Astrocyte (in vitro differentiated cells and primary cell): ENCODE measurements around the gene FAM240B. TPM values are rescaled to one million over a fixed set of nuclear protein-coding genes. Genes with fewer than 3 reads are reported as not detected.
A peak's percentile ranks its signal among the peaks of the same experiment; 100 is the strongest.

Experiments used
- DNase-seq: peaks from one replicate; pipeline ENCODE4 v3.0.0-alpha.2; 2010; ENCODE audit warnings: low read depth
- FAIRE-seq: peaks from 2 replicates; lab custom pipeline; 2011; peaks lifted over from hg19 to GRCh38; lab: Jason Lieb, UNC
- H2AFZ ChIP-seq: 2 replicates; pipeline ENCODE4 v1.6.0; 2012; ENCODE audit warnings: low read depth, low read length, inconsistent platforms
- H3K27ac ChIP-seq: 2 replicates; pipeline ENCODE4 v1.5.1; 2011; ENCODE audit warnings: low read depth, low read length, inconsistent platforms
- H3K27me3 ChIP-seq: 2 replicates; pipeline ENCODE4 v1.6.0; 2011; ENCODE audit warnings: low read length, inconsistent platforms; ENCODE audit not compliant: insufficient read depth
- H3K36me3 ChIP-seq: 2 replicates; pipeline ENCODE4 v1.5.1; 2011; ENCODE audit warnings: low read length, inconsistent platforms; ENCODE audit not compliant: insufficient read depth
- H3K4me1 ChIP-seq: 2 replicates; pipeline ENCODE4 v1.5.1; 2011; ENCODE audit warnings: low read length, inconsistent platforms; ENCODE audit not compliant: insufficient read depth
- H3K4me2 ChIP-seq: 2 replicates; pipeline ENCODE4 v1.6.0; 2012; ENCODE audit warnings: low read length, inconsistent platforms
- H3K4me3 ChIP-seq: 2 replicates; pipeline ENCODE4 v1.5.1; 2011; ENCODE audit warnings: low read depth, mild to moderate bottlenecking, low read length, inconsistent platforms; ENCODE audit not compliant: insufficient read depth
- H3K79me2 ChIP-seq: 2 replicates; pipeline ENCODE4 v1.6.0; 2012; ENCODE audit warnings: mild to moderate bottlenecking, low read length, inconsistent platforms; ENCODE audit not compliant: insufficient read depth
- H3K9ac ChIP-seq: 2 replicates; pipeline ENCODE4 v1.6.0; 2012; ENCODE audit warnings: mild to moderate bottlenecking, low read length, inconsistent platforms
- H3K9me3 ChIP-seq: 2 replicates; pipeline ENCODE4 v1.5.1; 2012; ENCODE audit warnings: low read depth, mild to moderate bottlenecking, low read length, inconsistent platforms; ENCODE audit not compliant: insufficient read depth
- H4K20me1 ChIP-seq: 2 replicates; pipeline ENCODE4 v1.6.0; 2012; ENCODE audit warnings: low read length, inconsistent platforms; ENCODE audit not compliant: insufficient read depth
- H3K27ac Mint-ChIP-seq: one replicate; pipeline ENCODE4 v1.8.0; 2021; ENCODE audit warnings: mild to moderate bottlenecking, mixed read lengths; ENCODE audit not compliant: unreplicated experiment
- H3K27me3 Mint-ChIP-seq: one replicate; pipeline ENCODE4 v1.8.0; 2021; ENCODE audit warnings: low read depth, mixed read lengths; ENCODE audit not compliant: unreplicated experiment
- H3K36me3 Mint-ChIP-seq: one replicate; pipeline ENCODE4 v1.8.0; 2021; ENCODE audit warnings: low read depth, mixed read lengths; ENCODE audit not compliant: unreplicated experiment
- H3K4me1 Mint-ChIP-seq: one replicate; pipeline ENCODE4 v1.8.0; 2021; ENCODE audit warnings: low read depth, mixed read lengths; ENCODE audit not compliant: unreplicated experiment
- H3K4me3 Mint-ChIP-seq: one replicate; pipeline ENCODE4 v1.8.0; 2021; ENCODE audit warnings: mild to moderate bottlenecking, moderate library complexity, mixed read lengths; ENCODE audit not compliant: unreplicated experiment
- H3K9me3 Mint-ChIP-seq: one replicate; pipeline ENCODE4 v1.8.0; 2021; ENCODE audit warnings: mild to moderate bottlenecking, mixed read lengths; ENCODE audit not compliant: unreplicated experiment
- CTCF ChIP-seq: IDR thresholded peaks from 2 replicates; pipeline ENCODE4 v1.5.1; 2011; ENCODE audit warnings: low read depth, mild to moderate bottlenecking, inconsistent platforms, low read length, moderate library complexity; ENCODE audit not compliant: insufficient read depth
- EZH2 ChIP-seq: IDR thresholded peaks from 2 replicates; pipeline ENCODE4 v1.6.1; 2012; ENCODE audit warnings: mild to moderate bottlenecking, low read length, inconsistent platforms; ENCODE audit not compliant: insufficient read depth
- total RNA-seq: library from RNA; stranded (reverse); gene quantifications from 2 replicates; pipeline ENCODE4 v1.2.1, GENCODE V29; 2021

Gene FAM240B
- total RNA-seq, 1 donor from 2014 or later = not detected

GRCh38 chr9:38690574-38690973 is 29.4 kb downstream of the FAM240B start:
- no peak overlapping the region for H3K27ac Mint-ChIP-seq

GRCh38 chr9:38689678-38690077 is 30.3 kb downstream of the FAM240B start:
- Mint-ChIP-seq H3K4me3 (no peak overlapping the region), H3K27ac (no peak overlapping the region)

More at GRCh38 chr9:38690574-38690973, 29.4 kb downstream of the FAM240B start:
- FAIRE-seq (no peak), DNase-seq (no peak)
- no peaks in the 10 kb centered on the region for H4K20me1 ChIP-seq
- H3K36me3 Mint-ChIP-seq = no peaks in the 10 kb centered on the region
- H3K9me3 Mint-ChIP-seq = peaks cover 2% of the 10 kb centered on the region
- H3K4me2 ChIP-seq = no peak overlapping the region
- H3K27me3 Mint-ChIP-seq = no peaks in the 10 kb centered on the region
- peaks cover 13% of the 10 kb centered on the region for H3K4me1 ChIP-seq
- H3K27me3 ChIP-seq = no peaks in the 10 kb centered on the region
- no peak overlapping the region for H3K27ac ChIP-seq
- TF ChIP-seq CTCF (no peak), EZH2 (no peak)
- H3K36me3 ChIP-seq = no peaks in the 10 kb centered on the region
- no peak overlapping the region for H3K9ac ChIP-seq
- H3K4me3 Mint-ChIP-seq = no peak overlapping the region
- H3K4me3 ChIP-seq = no peak overlapping the region
- no peaks in the 10 kb centered on the region for H3K79me2 ChIP-seq
- no peaks in the 10 kb centered on the region for H3K9me3 ChIP-seq
- peaks cover 15% of the 10 kb centered on the region for H3K4me1 Mint-ChIP-seq
- H2AFZ ChIP-seq = no peak overlapping the region

More at GRCh38 chr9:38689678-38690077, 30.3 kb downstream of the FAM240B start:
- peak overlapping the region; percentile 24 for H3K4me2 ChIP-seq
- H3K9ac ChIP-seq = no peak overlapping the region
- no peaks in the 10 kb centered on the region for H3K9me3 ChIP-seq
- no peak overlapping the region for H2AFZ ChIP-seq
- no peaks in the 10 kb centered on the region for H3K36me3 ChIP-seq
- H4K20me1 ChIP-seq = no peaks in the 10 kb centered on the region
- H3K27ac ChIP-seq = no peak overlapping the region
- Mint-ChIP-seq H3K9me3 (peaks cover 2% of the 10 kb centered on the region), H3K36me3 (no peaks in the 10 kb centered on the region), H3K4me1 (peaks cover 15% of the 10 kb centered on the region), H3K27me3 (no peaks in the 10 kb centered on the region)
- FAIRE-seq (no peak), DNase-seq (peak; percentile 21)
- no peaks in the 10 kb centered on the region for H3K79me2 ChIP-seq
- TF ChIP-seq EZH2 (no peak), CTCF (no peak)
- H3K4me3 ChIP-seq = no peak overlapping the region
- H3K4me1 ChIP-seq = peaks cover 13% of the 10 kb centered on the region
- H3K27me3 ChIP-seq = no peaks in the 10 kb centered on the region
